Spleen (tissue), 7 donors: ENCODE measurements around the gene ZNF506.

Source experiments
- CTCF ChIP-seq, 11 experiments: fragments of 200-600 bp in 7 of 11; fragments of 450-650 bp in 4 of 11; sonication (generic) in 4 of 11; IDR thresholded peaks in 8 of 11; conservative IDR thresholded peaks in 3 of 11; 1 replicate in 7 of 11; 2 replicates in 4 of 11; pipeline versions ENCODE4 v1.4.0 to v1.8.0; 2016 to 2021; ENCODE audit warnings: antibody characterized with exemption in 11 of 11, inconsistent platforms in 4 of 11, mild to moderate bottlenecking in 1 of 11
- POLR2A ChIP-seq, 3 donors: fragments of 450-650 bp; IDR thresholded peaks; one replicate each; pipeline ENCODE4 v1.5.1; 2017; ENCODE audit warnings: antibody characterized with exemption in 3 of 3, mild to moderate bottlenecking in 1 of 3
- POLR2AphosphoS5 ChIP-seq, 3 donors: sonication (generic); formaldehyde crosslinking; IDR thresholded peaks; one replicate each; pipeline ENCODE4 v1.5.1; 2017; ENCODE audit warnings: antibody characterized with exemption in 3 of 3
- donor health status: DM: no; HTN: no; CAD: no; lungs with moderate emphysema.
- donor health status: DM: no; HTN: no; CAD: no.
- donor health status: DM: no; HTN: no; CAD: no.

- TF ChIP-seq CTCF (IDR thresholded peaks at IDR 0.05 in 8 of 11, conservative IDR thresholded peaks at IDR 0.05 in 3 of 11) (no peak), POLR2A (IDR thresholded peaks at IDR 0.05) (no peak), POLR2AphosphoS5 (IDR thresholded peaks at IDR 0.05) (no peak)
Observed at GRCh38 chr19:19774354-19775033, 47.1 kb downstream of the ZNF506 start.
